Right renal cortex interstitium (tissue), 3 donors: ENCODE measurements around the gene SETD2. TPM values are rescaled to one million over a fixed set of nuclear protein-coding genes. Genes with fewer than 3 reads are reported as not detected.

ENCODE experiments used
- DNase-seq, 3 donors: peaks; one replicate each; pipeline ENCODE4 v3.0.0-alpha.2; 2013; ENCODE audit warnings: low read depth in 3 of 3, low spot score in 2 of 3
- polyA plus RNA-seq, 3 donors: library from polyadenylated mRNA; unstranded; fragments of 120-200 nt; gene quantifications; one replicate each; pipeline ENCODE4 v1.2.1, GENCODE V29; 2013; ENCODE audit not compliant: insufficient read length in 3 of 3

The SETD2 gene
- polyA plus RNA-seq, 3 donors: 66.4 to 80.7 (median 74.8) TPM

DNA sequence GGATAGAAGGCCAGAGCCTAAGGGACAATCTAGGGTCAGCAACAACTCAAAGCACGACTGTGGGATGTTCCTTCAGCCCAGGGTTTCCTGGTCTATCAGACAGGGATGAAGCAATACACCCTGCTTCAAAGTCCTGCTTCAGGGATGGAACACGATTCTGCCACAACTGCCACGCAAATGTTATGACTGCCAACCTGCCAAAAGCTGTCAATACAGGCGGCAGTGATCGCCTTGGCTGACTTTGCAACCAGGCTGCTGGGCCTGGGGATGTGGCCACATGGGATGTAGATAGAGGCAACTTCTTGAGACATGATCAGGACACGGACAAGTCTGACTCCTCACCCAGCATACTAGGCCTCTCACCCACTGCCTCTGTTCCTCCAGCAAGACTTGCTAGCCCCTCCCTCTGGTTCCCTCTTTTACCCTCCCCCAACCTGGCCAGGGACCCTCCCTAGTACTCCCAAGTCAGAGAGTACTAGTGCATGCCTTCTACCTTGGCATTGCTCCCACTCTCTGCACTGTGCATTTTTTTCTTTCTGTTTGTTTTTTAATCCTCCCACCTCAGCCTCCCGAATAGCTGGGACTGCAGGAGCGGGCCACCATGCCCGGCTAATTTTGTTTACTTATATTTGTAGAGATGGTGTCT is 195.0 kb downstream of the SETD2 start:
- DNase-seq: no peak

DNA sequence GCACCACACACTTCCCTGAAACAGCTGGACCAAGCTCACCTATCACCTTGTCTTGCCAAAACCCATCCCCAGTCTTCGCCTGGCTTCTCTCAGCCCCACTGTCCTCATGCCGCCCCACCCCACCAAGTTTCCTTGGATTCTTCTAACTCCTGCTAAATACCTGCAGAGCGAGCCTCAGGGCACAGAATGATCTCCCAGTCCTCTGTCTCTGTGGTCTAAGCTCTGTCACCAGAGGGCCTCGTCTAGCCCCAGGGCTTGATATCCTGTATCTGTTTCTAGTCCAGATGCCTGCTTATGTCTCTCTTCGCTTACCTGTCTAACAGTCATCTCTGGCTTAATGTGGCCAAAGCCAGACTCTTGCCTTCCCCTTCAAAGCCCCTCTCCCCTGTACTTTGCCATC is 197.1 kb downstream of the SETD2 start:
- DNase-seq: no peak

Other genes with a start within 250 kb of the SETD2 start
- 10 to 100 TPM; 48.4 to 56.9 (median 55.7) TPM for gene CCDC12, start 187.4 kb downstream of the SETD2 start, polyA plus RNA-seq
- gene NBEAL2, start 184.4 kb downstream of the SETD2 start, polyA plus RNA-seq: 10 to 100 TPM; 29.6 to 33.5 (median 30.9) TPM
- 10 to 100 TPM; 21.8 to 24.3 (median 22.7) TPM for gene KIF9, start 118.7 kb upstream of the SETD2 start, polyA plus RNA-seq
- gene KLHL18, start 118.8 kb upstream of the SETD2 start, polyA plus RNA-seq: 10 to 100 TPM; 12.1 to 12.5 (median 12.2) TPM
- 10 to 100 TPM; 19.0 to 21.9 (median 20.8) TPM for gene PTPN23, start 216.9 kb upstream of the SETD2 start, polyA plus RNA-seq